HG02973 (cell line): ENCODE measurements around the gene KIRREL1.

Experiments
- ATAC-seq: cut with Tn5 transposase; IDR thresholded peaks from one replicate; pipeline ENCODE4 v1.9.1; 2021; ENCODE audit warnings: moderate library complexity; ENCODE audit not compliant: unreplicated experiment

Gene KIRREL1

DNA sequence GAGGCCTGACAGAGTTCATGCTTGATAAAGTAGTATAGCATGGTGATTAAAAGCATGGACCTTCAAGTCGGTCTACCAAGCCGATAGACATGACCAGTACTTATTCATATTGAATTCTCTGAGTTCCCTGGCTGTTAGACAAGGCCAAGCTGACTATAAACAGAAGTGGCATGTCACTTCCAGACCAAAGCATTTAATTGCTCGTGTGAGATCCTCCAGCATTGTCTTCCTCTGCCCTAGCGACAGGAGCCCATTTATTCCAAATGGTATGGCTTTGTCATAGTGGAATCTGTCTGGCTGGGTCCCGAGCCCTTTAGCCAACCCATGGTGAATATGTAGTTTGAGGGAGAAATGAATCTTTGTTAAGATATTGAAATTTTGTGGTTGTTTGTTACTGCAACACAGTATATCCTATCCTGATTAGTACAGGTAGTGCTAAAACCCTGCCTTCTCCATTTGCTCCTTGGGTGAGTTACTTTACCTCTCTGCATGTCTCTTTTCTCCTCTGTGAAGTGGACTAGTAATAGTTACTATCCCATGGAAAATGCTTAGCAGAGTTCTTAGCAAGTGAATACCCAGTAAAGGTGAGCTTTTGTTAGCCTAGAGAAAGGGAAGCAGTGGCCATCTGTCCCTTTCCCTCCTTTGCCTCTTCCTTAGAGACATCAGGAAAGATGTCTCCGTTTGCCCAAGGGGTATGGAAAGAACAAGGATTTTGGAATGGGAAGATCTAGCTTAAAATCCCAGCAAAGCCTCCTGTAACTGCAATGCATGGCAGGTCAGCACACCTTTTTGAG lies 109.6 kb downstream of the KIRREL1 start:
- ATAC-seq, result no peak

GRCh38 chr1:158103861-158104522 lies 110.5 kb downstream of the KIRREL1 start:
- no peak for ATAC-seq

DNA sequence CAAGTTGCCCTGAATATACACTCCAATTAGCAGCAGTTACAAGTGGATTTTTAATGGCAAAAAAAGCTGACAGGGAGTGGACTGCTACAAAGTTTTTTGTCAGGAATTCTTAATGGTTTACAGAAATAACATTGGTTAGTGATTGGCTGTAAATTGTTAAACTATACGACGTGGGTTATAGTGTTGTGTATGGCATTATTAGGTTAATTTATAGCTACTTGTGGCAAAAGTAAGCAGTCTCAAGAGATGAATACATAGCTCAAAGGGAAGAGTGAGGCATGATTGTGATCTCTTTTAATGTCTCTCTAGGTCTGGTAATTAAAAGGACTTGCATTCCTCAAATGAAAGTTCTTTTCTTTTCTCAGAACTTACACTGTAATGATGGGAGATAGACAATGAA lies 111.4 kb downstream of the KIRREL1 start:
- ATAC-seq, result no peak

GRCh38 chr1:158105352-158106095 lies 112.1 kb downstream of the KIRREL1 start:
- ATAC-seq, result no peak

DNA sequence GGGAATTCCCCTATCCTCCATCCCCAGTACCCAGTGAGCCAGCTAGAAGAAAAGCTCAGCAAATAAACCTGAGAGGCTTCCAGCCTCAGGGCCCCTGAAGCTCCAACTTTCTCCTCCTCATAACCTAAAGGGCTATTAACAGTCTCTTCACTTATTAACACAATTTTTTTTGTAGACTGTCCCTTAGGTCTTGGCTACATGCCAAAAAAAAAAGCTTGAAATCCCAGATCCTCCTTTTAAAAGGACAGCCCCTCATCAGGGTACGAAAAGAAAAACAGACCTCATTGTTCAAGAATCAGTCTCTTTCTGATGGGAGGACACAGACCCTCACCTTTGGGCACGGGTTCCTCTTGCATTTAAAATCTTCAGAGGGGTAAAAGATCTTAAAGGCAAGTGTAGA lies 114.5 kb downstream of the KIRREL1 start:
- ATAC-seq, result no peak

DNA sequence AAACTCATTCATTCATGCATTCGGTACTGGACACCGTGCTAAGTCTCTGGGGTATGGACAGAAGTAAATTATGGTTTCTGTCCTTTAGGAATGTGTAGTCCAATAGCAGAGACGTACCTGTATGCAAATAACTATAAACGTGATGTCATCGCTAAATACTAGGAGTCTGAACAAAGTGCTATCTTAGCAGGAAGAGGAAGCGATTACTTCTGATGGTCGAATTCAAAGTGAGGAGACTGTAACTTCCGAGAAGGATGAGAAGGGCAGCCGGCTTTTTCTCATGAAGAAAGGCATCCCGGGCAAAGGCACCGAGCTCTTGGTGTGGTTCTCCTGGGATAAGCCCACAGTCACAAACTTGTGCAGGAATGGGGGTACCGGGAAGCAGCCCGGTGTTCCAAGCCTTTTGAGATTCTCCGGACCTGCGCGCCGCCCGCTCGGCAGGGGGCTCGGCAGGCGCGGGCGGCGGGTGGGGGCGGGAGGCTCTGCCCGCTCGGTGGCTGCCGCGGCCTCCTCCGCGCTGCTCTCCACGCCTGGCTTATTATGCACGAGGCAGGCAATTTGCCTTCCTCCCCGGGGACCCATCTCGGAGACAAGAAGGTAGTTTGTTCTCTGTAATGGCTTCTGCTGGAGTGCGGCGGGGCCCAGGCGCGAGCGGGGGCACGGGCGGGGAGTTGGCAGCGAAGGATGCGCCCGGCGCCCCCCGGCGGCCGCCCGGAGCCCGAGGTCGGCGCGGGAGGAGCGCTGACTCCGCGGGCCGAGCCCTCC lies 119.7 kb downstream of the KIRREL1 start:
- ATAC-seq, result no peak

- no peak for ATAC-seq
Measured at GRCh38 chr1:158113759-158114127, 120.3 kb downstream of the KIRREL1 start.

- ATAC-seq, result no peak
Measured at GRCh38 chr1:158115126-158115525, 121.7 kb downstream of the KIRREL1 start.

DNA sequence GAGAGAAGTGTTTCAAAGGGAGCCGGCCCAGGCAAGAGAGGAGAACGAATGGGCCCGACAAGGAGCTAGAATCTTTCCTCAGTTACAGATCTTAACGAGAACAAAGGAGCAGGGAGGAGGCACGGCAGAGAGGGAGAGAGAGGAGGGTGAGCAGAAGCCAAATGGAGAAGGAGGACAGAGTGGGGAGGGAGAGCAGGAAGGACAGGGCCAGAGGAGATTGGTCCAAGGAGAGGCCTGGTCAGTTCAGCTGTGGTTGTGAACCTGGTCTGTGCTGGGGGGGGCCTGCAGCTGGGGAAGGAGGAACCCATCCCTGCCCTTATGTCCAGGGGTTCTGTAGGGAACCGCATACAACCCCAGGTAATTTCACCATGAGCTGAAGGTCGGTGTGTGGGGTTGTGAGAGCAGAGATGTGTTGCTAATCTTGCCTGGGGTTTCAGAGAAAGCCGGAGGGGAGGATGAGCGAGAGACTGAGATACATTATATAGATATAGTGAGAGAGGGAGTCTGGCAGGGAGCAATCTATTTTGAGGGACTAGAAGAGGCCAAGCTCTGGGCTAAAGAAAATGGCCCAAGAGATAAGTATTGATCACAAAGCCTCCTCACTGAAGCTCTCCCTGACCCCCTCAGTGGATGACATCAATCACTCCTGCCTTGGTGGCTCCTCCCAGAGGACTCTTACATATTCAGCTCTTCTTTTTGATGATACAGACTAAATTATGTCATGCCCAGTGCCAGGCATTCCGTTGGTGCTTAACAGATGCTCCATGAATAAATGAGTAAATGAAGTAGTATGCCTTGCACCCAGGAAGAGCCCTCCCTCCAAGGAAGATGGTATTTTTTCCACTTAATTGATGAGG lies 123.1 kb downstream of the KIRREL1 start:
- ATAC-seq, result no peak

DNA sequence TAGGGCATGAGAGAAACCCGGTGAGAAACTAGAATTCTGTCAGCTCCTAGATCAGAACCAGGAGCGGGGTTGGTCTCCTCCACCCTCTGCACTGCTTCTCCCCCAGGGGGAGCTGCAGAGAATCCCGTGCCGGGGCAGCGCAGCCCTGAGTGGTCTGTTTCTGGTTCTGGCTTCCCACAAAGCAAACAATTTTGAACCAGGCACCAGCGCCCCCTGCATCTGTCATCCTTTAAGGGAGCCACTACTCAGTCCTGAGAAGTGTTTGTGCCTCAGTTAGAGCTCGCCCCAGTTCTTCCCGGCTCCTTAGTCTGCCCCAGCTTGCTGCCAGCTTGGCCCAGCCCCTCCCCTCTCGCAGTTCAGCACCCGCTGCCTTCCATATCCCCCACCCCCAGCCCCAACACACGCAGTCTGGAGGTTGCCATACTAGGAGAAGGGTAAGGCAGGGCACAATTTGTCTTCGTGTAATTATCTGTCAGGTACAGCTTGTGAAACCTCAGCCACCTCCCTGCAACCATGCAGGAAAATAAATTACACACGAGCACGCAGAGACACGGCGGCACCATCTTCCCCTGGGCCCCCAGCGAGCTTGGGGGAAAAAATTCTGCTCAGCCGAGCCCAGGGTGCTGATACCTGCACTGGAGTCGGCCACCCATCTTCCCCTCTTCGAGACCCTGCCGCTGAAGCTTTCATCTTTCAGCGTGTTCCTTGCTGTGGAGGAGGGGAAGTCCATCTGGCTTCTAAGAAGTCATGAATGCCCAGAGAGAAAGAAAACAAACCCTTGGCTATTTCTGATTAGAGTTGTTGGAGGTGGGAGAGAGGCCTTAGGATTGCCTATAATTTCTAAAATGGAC lies 124.6 kb downstream of the KIRREL1 start:
- no peak for ATAC-seq

- no peak for ATAC-seq
Measured at GRCh38 chr1:158118713-158119402, 125.4 kb downstream of the KIRREL1 start.

GRCh38 chr1:158119976-158120653 lies 126.7 kb downstream of the KIRREL1 start:
- ATAC-seq, result no peak

GRCh38 chr1:158121604-158122254 lies 128.3 kb downstream of the KIRREL1 start:
- ATAC-seq, result no peak

DNA sequence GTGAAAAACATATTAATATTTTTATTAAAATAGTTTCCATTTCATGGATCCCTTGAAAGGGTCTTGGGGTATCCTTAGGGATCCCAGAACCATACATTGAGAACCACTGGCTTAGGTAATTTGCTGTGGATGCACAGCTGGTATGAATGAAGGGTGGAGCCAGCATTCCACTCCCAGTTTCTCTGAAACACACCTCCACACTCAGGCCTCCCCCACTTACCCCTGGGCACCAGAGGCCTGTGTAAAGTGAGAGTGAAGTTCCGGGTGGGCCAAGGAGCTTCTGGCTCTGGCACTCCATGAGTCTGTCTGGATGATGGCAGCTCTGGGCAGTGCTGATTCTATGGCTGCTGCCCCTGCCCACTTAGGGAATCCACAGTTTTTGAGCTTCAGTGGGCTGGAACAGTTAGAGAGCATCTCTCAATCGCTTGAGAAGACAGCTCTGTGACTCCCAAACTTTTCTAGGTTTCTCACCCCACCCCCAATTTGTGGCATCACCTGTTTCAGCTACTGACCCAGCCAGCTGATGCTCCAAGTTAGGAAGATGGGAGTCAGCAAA lies 129.5 kb downstream of the KIRREL1 start:
- no peak for ATAC-seq

GRCh38 chr1:158124034-158124433 lies 130.6 kb downstream of the KIRREL1 start:
- ATAC-seq, result no peak

DNA sequence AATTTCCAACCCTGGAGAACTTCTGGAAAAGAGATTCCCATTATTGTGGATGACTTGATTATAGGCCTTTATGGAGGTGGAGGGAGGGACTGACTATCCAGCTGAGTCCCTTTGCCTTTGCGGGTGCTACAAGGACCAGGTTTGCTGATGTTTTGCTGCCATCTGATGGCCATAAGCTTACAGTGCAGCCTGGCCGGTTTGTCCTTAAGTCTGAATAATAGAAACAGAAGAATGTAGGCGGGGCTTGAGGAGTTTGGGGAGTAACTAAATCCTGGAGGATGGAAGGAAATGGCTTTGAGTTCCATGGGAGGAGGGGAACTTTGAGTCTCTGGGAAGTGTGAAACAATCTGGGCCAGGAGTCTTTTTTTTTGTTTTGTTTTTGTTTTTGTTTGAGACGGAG lies 131.6 kb downstream of the KIRREL1 start:
- peak; percentile 77 for ATAC-seq

GRCh38 chr1:158126425-158126824 lies 133.0 kb downstream of the KIRREL1 start:
- ATAC-seq, result no peak
